ELR (cell line): ENCODE results near the gene THSD7A.

Experiments
- DNase-seq: peaks from one replicate; pipeline ENCODE4 v3.0.0-alpha.2; 2015; ENCODE audit warnings: low read depth

Gene THSD7A

GRCh38 chr7:11633310-11633709 is 198.7 kb downstream of the THSD7A start:
- DNase-seq, result no peak

- no peak for DNase-seq
Measured at GRCh38 chr7:11630355-11630754, 201.6 kb downstream of the THSD7A start.

GRCh38 chr7:11625669-11626068 is 206.3 kb downstream of the THSD7A start:
- no peak for DNase-seq

GRCh38 chr7:11623093-11623678 is 208.8 kb downstream of the THSD7A start:
- DNase-seq, result peak; percentile 22

- no peak for DNase-seq
Measured at GRCh38 chr7:11620406-11621253, 211.4 kb downstream of the THSD7A start.

- no peak for DNase-seq
Measured at GRCh38 chr7:11616466-11616865, 215.5 kb downstream of the THSD7A start.

- DNase-seq, result no peak
Measured at GRCh38 chr7:11615174-11615573, 216.8 kb downstream of the THSD7A start.

GRCh38 chr7:11613292-11613930 is 218.6 kb downstream of the THSD7A start:
- no peak for DNase-seq

GRCh38 chr7:11612737-11613136 is 219.3 kb downstream of the THSD7A start:
- DNase-seq, result no peak

- DNase-seq, result no peak
Measured at GRCh38 chr7:11609096-11609670, 222.8 kb downstream of the THSD7A start.

GRCh38 chr7:11607686-11608085 is 224.3 kb downstream of the THSD7A start:
- no peak for DNase-seq

- DNase-seq, result no peak
Measured at GRCh38 chr7:11605749-11606148, 226.2 kb downstream of the THSD7A start.

GRCh38 chr7:11604505-11604904 is 227.5 kb downstream of the THSD7A start:
- DNase-seq, result no peak

- no peak for DNase-seq
Measured at GRCh38 chr7:11601761-11602160, 230.2 kb downstream of the THSD7A start.

GRCh38 chr7:11593322-11593721 is 238.7 kb downstream of the THSD7A start:
- no peak for DNase-seq

- peak; percentile 23 for DNase-seq
Measured at GRCh38 chr7:11592699-11593098, 239.3 kb downstream of the THSD7A start.

- DNase-seq, result no peak
Measured at GRCh38 chr7:11591943-11592342, 240.1 kb downstream of the THSD7A start.

- DNase-seq, result peak; percentile 8
Measured at GRCh38 chr7:11591055-11591633, 240.9 kb downstream of the THSD7A start.

GRCh38 chr7:11589251-11589650 is 242.7 kb downstream of the THSD7A start:
- no peak for DNase-seq

GRCh38 chr7:11587814-11588213 is 244.2 kb downstream of the THSD7A start:
- DNase-seq, result no peak

GRCh38 chr7:11587048-11587447 is 244.9 kb downstream of the THSD7A start:
- no peak for DNase-seq

- DNase-seq, result no peak
Measured at GRCh38 chr7:11584406-11585031, 247.5 kb downstream of the THSD7A start.
